SU-DHL-6 (cell line): ENCODE results near the gene KCNC3.

Experiments
- CTCF ChIP-seq: fragments of 200-600 bp; sonication (generic); IDR thresholded peaks from one replicate; pipeline ENCODE4 v1.5.1; 2017; ENCODE audit warnings: antibody characterized with exemption, mild to moderate bottlenecking, low read length, moderate library complexity; ENCODE audit not compliant: insufficient read depth, poor library complexity, severe bottlenecking
- EZH2phosphoT487 ChIP-seq: fragments of 200-600 bp; sonication (generic), shearing (Covaris generic); conservative IDR thresholded peaks from 2 replicates; pipeline ENCODE4 v1.6.1; 2018; ENCODE audit warnings: mild to moderate bottlenecking, antibody characterized with exemption, low read length, moderate library complexity, mixed read lengths

DNA sequence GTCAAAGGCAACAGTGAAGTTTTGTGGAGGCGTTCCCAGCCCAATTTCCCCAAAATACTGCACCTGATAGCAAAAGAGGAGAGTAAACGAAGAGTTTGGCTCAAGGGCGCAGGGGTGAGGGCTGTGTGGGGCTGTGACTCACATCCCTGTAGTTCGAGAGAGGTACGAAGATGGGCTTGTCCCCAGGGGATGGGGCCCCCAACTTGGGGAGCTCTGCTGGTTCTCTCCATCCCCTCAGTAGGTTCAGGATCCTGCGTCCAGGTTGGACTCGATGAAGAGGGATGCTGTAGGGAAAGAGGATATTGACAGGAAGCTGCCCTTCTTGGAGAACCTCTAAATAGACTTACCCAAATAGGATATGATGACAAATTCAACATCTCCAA, 32.8 kb upstream of the KCNC3 start:
- TF ChIP-seq CTCF (no peak), EZH2phosphoT487 (no peak)
